ENCODE measurements around the gene DOC2A. TPM values are rescaled to one million over a fixed set of nuclear protein-coding genes. Genes with fewer than 3 reads are reported as not detected.
"Not testable (repeated sequence)": the region's sequence is repeated elsewhere in the genome, so short reads cannot be mapped to it uniquely, and the experiment has no call there.

The DOC2A gene
- 0.10 and 0.63 TPM in 2 replicates for total RNA-seq (2014; rRNA removed; shearing (Covaris generic))
- 0.26 and 1.0 TPM in 2 replicates for polyA plus RNA-seq (2015; cell fraction: cytosol; rRNA removed)
- 2.8 and 3.9 TPM in 2 replicates for polyA plus RNA-seq (2015; cell fraction: nucleus; rRNA removed)

DNA sequence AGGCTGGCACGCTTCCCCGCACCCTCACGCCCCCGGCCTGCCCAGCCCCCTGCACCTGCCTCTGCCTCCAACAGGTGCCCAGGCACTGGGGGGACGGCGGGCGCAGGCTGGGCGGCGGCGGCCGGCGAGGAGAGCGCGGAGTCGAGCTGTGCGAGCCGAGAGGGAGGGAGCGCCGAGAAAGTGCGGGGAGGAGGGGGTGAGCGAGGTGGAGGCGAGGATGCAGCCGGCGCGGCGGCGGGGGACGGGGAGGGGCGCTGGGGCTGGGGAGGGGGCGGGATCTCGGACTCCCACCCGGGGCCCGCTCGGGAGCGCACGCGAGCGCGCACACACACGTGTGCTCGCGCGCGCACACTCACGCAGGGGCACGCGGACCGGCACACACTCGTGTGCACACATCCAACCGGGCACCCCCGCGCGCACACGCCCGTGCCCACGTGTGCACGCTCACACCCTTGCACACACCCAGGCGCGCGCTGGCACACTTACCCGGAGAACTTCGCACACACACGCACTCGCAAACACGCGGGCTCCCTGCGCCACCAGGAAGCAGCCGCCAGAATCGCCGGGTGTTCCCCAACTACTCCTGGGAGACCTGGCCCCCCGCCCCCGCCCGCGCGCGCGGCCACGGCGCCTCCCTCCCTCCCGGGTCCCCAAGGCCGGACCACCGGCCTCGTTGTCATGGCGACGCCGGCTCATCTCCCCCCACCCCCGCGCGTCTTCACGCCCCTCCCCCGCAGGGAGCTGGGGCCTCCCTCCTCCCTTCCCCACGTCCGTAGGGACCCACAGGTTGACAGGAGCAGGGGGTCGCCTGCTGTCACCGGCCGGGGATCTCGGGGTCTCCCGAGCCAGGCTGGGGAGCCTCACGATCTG, at the start of gene DOC2A:
Gene DOC2A (minus strand): TSS at position 184 of the 870 bp plus-strand sequence. CDS start 805 bp downstream, outside the sequence.
- no peak for DNase-seq (ENCODE audit: low read depth)

DNA sequence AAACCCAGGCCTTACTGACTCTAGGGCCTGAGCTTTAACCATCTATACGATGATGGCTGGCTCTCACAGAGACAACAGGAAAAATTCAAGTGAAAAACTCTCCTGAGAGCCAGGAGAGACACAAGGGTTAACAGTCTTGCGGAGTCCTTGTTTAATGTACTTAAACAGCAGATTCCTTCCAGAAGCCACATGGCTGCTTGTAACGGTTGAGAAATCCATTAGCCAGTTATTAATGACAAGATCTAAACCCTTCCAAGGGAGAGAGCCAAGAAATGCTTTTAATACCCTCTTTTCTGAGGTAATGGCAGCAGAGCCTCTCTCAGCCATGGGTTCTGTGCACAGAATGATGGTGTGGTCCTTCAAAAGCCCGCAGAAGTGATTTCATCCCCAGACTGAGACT, 49.5 kb upstream of the DOC2A start:
- no peak for DNase-seq (ENCODE audit: low read depth)

DNA sequence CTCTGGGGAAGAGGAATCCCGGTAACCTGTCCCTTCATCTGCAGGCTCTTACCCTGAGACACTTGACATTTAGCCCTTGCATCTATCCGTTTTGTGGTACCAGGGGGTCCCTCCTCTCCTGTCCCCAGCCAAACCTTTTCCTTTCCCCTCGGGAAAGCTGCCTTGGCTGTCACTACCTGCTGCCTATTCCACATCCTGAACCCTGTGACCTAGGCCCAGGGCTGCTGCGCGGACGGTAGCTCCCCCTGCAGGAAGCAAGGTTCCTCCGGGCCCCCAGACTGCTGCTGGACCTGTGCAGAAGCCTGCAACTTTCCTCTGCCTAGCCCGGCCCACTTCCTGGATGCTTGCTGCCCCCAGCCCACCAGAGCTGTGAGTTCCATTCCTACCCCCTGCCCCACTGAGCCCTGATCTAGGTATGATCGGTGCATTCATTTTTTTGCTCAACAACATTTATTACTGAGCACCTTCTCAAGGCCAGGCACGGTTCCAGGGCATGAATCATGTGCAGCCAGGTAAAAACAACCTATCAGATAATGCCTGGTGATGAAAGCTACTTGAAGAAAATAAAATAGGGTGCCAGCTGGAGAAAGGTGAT, 44.2 kb upstream of the DOC2A start:
- no peak for DNase-seq (ENCODE audit: low read depth)

DNA sequence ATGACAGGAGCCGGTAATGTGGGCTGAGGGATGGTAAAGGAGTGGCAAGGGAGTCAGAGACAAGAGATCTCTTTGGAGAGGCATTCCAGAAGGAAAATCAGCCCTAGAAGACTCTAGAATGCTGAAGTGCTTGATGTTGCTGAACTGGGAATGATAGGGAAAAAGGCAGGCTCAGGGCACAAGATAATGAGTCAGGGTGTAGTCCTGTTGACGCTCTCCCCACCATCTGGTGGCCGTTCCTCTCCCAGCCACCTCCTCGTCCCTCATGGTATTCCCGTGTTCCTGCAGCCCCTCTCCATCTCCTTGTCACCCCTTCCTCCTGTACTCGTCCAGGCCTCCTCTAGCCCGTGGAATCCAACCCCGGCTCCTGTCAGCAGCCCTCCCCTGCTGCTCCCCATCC, 43.6 kb upstream of the DOC2A start:
- DNase-seq (ENCODE audit: low read depth): no peak

DNA sequence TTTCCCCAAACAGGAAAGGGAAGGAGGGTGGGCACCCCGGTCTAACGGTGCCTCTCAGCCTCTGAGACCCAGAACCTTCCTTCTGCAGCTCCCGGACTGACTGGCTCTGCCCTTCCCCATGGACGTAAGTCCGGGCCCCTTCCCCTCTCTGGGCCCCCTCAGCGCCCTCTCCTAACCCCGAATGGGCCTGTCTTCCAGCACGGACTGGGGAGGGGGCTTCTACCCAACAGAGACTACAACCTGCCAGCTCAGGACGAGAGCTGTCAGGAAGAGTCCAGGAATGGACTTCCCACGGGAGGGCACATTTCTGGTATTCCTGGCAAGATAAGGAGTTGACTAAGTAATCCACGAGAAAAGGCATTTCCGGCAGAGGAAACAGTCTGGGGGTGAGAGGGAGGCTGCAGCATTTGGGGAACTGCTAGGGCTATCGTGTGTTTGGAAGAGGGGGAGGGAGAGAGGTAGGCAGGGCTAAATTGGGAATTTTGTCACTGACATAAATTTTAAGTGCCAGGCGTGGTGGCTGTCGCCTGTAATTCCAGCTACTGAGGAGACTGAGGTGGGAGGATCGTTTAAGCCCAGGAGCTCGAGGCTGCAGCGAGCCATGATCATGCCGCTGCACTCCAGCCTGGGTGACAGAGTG, 42.7 kb upstream of the DOC2A start:
- no peak for DNase-seq (ENCODE audit: low read depth)

DNA sequence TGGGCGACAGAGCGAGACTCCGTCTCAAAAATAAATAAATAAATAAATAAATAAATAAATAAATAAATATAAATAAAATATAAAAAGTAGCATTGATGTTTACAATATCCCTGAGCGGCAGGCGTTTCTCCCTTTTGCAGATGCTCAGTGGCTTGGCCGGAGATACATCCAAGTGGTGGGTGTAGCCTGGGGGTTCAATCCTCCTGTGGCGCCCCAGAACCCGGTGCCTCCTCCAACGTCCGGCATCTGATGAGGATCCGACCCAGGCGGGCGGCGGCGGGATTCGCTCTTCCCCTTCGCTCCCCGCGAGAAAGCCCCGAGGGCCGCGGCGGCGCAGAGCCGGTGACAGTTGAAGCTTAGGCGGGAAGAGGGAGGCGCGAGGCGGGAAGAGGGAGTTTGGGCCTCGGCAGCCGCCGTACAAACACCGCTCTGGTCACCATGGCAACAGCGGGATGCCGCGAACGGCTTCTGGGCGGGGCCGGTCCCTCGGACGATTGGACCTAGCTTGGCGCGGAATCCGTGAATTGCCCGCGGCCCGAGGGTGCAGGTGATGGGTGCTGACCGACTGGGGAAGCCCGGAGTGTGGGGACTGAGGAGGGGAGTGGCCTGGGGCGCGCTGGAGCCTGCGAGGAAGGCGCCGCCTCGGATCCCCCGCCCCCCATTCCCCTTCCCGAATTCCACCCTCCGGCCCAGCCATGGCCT, 42.0 kb upstream of the DOC2A start:
- DNase-seq (ENCODE audit: low read depth): peak; percentile 91

DNA sequence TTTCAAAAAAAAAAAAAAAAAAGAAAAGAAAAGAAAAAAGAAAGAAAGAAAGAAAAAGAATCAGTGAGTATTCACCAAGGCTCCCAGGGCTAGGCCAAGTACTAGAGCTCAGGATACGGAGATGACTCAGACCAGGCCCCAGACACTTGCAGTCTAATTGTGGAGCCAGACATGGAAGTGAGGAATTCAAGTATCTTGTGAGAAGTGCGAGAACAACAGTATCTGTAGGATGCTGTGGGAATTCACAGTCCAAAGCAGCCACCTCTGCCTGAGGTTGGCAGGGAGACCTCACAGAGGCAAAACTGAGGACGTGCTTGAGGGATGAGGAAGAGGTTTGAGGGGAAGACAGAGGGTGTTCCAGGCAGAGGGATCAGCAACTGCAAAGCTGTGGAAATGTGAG, 40.7 kb upstream of the DOC2A start:
- DNase-seq (ENCODE audit: low read depth): peak; percentile 82

DNA sequence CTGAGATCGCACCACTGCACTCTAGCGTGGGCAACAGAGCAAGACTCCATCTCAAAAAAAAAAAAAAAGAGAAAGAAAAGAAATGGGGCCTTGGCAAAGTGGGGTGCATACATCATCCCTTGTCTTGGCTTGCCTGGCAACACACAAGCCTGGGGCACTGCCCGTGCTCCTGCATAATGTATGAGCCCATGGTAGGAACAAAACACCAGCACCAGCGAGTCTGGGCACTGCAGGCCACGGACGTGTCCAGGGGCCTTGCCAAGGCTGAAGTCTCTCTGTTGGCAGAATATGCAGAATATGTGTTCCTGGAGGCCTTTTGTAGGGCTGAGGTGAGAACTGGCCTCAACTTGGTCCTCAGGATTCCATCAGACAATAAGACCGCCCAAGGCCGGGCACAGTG, 39.0 kb upstream of the DOC2A start:
- no peak for DNase-seq (ENCODE audit: low read depth)

DNA sequence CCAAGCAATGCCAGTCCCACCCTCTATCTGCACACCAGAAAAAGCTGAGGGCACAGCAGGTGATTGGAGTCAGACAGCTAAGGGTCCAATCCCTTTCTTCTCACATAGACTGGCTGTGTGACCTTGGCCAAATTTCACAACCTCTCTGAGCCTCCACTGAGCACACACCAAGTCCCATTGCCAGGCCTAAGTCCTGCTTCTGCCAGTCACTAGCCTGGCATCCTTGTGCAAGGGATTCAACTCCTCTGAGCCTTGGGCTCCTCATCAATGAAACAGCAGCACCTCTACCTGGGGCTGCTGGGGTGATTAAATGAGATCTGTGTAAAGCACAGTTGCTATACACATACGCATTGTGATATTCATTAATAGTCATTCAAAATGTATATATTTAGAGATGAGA, 35.8 kb upstream of the DOC2A start:
- no peak for DNase-seq (ENCODE audit: low read depth)

DNA sequence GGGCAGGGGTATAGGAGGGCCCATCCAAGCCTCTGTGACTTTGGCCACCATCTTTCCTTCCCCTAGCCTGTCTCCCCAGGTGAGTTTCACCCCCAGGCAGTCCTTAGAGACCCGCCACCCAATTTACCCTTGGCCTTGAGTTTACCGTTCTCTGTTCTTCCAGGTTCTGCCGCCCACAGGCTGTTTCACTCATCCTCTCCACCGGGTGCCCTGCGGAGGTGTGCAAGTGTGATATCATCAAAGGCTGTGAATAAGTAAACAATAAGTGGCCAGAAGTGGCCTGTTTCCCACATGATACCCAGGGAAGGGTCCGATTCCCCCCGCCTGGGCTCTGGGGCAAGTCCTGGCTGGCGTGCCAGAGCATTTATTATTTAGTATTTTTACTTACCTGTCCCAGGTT, 35.4 kb upstream of the DOC2A start:
- DNase-seq (ENCODE audit: low read depth): no peak

DNA sequence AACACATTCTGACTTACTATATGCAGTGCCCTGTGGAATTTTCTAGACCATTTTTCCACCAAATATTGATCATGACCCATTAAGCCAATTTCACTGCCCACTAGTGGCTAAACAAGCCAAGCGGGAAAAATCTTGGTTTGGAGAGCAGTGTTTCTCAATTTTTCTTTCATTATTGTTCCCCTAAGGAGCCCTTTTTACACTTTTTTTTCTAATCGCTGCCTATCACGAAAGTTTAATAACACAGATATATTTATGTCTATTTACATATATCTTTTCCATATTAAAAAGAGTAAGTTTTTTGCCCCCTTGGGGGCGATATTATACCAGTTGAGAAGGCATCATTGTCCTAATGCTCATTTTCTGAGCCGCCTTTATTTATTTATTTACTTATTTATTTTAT, 31.0 kb upstream of the DOC2A start:
- no peak for DNase-seq (ENCODE audit: low read depth)

DNA sequence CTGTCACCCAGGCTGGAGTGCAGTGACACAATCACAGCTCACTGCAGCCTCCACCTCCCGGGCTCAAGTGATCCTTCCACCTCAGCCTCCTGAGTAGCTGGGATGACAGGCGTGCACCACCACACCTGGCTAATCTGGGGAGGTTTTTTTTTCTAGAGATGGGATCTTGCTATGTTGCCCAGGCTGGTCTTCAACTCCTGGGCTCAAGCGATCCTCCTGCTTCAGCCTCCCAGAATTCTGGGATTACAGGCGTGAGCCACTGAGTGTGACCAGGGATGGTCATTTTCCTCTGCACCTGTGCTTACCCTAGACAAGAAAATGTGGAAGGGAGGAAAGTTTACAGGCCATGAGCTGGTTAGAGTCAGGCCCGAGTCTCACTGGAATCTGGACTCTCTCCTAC, 29.9 kb upstream of the DOC2A start:
- DNase-seq (ENCODE audit: low read depth): not testable (repeated sequence)

DNA sequence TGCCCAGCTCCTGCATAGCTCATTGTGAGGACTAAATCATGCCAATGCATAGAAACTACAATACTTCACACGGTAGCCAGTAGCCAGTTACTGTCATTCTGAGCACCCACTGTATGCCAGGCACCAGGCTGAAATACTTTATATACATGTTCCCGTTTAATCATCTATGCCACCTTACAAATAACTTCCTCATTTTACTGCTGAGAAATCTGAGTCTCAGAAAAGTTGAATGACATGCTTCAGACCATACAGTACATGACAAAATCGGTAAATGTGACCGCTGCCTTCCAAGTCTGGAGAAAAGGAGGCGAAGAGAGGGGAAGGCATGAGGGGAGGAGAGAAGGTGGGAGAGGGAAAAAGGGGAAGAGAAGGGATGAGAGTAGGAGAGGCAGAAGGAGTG, 29.4 kb upstream of the DOC2A start:
- DNase-seq (ENCODE audit: low read depth): no peak

DNA sequence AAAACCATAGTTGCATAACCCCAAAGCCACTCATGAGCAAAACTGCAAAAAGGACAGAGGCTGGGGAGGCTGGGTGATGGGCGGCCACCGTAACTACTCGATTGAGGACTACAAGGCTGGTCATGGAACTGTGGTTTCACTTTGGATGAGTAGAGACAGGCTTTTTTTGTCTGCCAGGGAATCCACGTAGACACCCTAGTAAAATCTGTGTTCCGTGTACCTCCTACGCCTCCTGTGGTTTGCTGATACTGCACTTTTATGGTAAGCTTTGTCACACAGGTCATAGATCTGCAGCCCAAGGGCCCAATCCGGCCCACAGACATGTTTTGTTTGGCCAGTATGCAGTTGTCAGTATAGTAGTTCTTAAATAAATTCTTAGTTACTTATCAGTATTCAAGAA, 22.4 kb upstream of the DOC2A start:
- no peak for DNase-seq (ENCODE audit: low read depth)

DNA sequence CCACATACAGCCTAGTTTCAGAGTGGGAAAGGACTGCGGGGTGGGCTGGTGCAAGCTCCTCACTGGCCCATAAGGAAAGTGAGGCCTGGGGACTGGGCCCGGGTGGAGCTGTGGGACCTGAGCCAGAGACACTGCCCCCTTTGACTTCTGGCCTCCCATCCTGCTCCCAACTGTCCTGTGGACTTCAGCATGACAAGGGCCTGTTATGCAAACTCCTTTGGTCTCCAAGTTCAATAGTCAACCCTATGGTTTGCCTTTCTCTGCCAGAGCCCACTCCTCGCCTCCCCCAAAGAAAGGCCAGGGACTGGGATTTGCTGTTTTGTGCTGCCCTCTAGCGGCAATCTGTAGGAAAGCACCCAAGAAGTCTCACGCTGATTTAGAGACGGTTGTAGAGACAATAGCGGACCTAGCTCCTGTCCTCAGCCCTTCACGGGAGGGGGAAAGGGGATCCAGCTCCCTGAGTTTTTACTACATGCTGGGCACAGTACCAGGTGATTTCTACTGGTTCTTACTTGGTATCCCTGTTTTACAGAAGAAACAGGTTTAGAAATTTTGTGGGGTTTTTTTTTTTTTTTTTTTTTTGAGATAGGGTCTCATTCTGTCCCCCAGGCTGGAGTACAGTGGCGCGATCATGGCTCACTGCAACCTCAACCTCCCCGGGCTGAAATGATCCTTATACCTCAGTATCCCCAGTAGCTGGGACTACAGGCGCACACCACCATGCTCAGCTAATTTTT, 21.4 kb upstream of the DOC2A start:
- peak; percentile 62 for DNase-seq (ENCODE audit: low read depth)

DNA sequence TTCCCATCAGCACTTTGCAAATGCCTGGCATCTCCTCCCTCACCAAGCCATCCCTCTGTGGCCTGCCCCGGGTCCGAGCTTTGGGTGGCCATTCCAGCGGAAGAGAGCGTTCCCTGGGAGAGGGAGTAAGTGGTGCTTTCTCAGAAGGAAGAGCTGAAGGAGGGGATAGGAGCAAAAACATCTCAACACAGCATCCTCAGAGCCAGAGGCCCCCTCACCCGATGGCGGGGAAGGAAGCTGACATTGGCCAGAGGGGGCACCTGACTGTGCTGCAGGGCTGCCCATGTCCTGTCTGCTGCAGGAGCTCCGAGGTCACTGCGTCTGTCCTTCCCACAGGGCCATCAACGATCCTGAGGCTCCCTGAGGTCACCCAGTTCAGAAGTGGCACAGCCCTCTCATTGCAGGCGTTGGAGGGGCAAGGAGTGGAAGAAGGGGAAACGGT, 20.7 kb upstream of the DOC2A start:
- no peak for DNase-seq (ENCODE audit: low read depth)

DNA sequence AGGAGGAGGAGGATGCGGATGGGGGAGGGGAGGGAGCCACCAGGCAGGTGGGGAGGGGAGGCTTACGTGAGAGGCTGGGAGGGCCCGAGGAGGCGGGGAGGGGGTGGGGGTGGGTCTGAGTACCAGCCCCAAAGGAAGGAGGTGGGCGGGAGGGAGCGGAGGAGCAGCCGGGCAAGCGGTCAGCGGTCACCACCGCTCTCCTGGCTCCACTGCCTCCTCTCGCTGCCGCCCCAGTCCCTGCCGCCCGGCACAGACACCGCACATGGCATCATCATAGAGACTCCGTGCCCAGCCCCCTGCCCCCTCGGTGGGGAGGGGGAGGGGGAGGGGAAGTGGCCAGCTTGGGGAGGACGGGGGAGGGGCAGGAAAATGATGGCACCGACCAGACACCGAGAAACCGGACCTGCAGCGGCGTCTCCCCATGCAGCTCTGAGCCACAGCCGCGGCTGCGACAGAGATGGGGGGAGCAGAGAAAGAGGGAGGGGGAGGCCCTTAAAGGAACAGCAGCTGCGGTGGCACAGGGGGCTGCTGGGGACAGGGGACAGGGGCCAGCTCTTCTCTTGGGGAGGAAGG, 20.1 kb upstream of the DOC2A start, which contains the start of gene TLCD3B:
Gene TLCD3B (minus strand): TSS at position 431 of the 573 bp plus-strand sequence. CDS start 744 bp downstream, outside the sequence.
- DNase-seq (ENCODE audit: low read depth): no peak

DNA sequence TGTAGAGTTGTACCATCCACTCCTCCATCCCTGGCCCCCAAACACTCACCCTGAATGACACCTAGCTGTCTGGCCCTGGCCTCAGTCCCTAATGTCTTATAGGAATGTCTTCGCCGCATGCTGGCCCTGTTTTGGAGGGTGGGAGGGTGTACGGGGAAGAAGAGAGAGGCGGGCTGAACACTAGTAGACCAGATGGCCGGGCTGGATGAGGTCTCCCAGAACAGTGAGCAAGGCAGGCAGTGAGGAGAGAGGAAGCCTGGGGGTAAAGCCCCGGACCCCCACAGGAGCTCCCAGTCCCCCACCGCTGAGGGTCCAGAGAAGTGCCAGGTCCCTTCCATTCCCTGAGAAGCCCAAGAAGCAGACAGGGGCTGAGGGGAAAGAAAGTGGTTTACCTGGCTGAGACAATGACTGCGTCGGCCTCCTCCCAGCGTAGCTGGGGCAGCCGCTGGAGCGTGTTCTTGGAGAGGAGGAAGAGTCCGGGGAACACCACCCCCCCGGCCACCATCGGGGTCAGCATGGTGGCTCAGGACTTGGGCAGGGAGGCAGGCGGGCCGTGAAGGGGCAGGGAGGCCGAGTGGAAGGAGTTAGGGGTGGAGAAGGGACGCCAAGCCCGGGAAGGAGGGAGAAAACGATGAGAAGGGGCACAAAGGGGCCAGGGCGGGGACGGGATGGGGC, 19.3 kb upstream of the DOC2A start:
- DNase-seq (ENCODE audit: low read depth): no peak

DNA sequence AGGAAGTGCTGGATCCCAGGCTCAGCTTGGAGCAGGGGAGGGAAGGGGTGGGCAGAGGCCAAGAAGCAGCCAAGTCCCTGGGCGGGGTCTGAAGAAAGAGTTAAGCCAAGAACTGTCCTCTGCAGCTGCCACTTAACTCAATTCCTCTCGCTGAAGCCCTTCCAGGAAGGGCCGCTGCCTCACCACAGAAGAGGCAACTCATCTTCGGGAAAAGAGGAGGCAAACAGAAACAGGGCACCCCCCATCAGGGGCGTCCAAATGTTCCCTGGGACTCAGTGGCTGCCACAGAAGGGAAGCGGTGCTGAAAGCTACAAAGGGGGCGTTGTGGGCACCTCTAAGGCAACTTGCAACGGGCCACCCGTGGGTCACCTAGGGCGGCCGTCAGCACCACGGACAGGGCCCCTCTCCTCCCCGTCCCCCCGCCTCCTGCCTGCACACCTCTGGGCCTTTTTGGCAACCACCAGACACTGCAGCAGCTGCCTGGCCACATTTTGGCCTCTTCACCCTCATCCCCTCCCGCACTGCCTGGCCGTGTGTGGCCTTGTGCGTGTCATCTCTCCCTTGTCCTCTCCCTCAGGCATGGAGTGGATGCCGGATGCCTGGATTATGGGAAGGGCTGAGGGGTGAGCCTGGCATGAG, 17.7 kb upstream of the DOC2A start:
- DNase-seq (ENCODE audit: low read depth): no peak

Measured in HT1080 (cell line).